HG03575 (cell line): Measurements from ENCODE around the gene CNOT3.
"Not testable (repeated sequence)": the region's sequence is repeated elsewhere in the genome, so short reads cannot be mapped to it uniquely, and the experiment has no call there.

Source experiments
- ATAC-seq: cut with Tn5 transposase; IDR thresholded peaks from one replicate; pipeline ENCODE4 v1.9.1; 2021; ENCODE audit not compliant: unreplicated experiment, insufficient number of reproducible peaks, low FRiP score; ENCODE audit errors: extremely low read depth

CNOT3 gene

DNA sequence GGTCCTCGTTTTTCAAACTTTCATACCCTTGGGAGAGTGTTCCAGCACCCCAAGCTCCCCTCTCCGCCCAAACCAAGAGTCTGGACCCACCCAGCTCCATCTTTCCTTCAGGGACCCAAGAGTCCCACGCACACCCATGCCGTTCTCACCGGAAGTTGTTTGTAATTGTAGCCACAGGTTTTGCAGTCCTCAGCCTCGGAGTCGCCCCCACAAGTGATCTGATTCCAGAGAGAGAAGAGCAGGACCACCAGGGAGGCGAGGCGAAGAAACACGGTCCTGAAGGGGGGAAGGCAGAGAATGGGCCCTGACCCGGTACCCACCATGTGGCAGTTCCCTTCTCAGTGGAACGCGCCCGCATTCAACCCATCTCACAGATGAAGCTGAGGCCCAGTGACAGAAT, 25.3 kb downstream of the CNOT3 start:
- ATAC-seq = no peak

DNA sequence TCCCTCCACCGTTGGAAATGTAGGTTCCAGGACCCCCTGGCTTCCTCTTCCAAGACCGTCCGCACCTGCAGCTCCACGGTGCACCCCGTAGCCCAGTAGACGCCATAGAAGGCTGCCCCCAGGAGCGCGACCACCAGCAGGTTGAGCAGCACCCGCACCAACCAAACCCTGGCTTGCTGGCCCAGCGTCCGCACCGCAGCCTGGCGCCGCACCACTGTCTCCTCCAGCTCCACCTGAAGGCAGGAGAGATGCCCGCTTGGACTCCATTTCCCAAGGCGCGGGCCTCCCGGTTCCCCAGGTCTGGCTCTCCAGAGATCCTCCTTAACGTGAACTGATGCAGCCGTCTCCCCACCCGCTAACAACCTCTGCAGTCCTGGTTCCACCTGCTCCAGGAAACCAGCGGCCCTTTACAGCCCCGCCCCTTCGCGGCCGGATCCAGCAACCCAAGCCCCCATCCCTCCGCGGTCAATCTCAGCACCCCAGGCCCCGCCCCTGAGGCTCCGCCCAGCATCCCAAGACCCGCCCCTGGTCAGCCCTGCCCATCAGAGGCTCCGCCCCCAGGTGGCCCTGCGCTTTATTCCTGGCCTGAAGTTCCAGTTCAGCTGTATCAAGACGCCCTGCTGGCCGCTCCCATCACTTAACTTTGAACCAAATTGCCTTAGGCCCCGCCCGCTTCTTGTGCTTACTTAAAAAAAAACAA, 27.0 kb downstream of the CNOT3 start:
- no peak for ATAC-seq

DNA sequence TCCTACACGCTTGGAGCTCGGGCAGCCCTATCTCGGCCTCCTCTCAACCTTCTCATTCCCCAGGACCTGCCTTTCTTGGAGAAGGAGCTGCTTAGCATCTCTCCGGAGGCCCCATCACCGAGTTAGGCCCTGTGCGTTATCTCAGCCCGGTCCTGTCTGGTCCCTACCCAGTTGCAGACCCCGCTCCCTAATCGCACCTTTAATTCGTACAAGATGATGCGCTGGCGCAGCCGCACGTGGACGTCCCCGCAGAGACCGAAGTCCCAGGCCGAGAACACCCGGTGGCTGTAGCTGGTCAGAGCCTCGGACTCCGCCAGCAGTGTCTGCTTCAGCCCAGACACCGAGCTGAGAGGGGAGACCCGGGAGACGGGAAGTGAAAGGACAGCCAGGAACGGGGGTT, 27.7 kb downstream of the CNOT3 start:
- no peak for ATAC-seq

DNA sequence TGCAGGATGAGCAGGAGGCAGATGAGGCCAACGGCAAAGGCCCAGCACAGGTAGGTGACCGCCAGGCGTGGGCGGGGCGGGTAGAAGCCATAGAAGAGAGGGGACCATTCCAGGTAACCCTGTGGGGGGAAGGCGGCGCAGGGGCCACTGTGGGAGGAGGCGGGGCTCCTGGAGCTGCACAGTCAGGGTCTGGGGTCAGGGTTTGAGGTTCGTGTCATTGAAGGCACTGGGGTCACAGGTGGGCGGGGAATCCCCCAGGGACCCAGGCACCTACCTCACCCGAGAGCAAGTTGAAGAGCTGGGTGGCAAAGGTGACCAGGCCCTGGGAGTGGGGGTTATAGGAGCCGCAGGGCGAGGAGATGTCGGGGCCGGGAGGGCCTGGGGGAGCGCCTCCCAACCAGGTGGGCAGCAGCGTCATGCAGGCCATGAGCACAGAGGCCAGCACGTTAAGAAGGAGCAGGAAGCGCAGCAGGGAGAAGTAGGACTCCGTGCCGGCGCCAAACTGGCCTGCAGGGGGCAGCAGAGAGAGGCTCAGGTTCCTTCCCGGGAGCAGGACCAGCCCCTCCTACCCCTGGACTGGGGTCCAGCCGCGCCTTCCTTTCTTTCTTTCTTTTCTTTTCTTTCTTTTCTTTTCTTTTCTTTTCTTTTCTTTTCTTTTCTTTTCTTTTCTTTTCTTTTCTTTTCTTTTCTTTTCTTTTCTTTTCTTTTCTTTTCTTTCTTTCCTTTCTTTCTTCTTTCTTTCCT, 30.8 kb downstream of the CNOT3 start:
- ATAC-seq = no peak

DNA sequence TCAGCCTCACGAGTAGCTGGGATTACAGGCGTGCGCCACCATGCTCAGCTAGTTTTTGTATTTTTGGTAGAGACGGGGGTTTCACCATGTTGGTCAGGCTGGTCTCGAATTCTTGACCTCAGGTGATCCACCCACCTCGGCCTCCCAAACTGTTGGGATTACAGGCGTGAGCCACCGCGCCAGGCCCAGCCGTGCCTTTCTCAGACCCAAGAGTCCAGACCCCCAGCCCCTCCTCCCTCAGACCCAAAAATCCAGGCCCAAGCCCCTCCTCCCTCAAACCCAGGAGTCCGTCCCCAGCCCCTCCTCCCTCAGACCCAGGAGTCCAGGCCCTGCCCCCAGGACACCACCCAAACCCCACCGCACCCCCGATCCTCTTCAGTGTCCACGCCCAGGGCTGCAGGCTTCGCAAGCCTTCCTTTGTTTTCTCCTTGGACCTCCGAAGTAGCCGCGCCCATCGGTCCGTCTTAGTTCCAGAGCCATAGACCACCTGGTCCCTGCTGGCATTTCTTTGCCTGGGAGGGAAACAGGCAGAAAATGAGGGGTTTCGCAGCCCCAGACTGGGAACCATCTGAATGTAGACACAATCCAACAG, 31.7 kb downstream of the CNOT3 start:
- ATAC-seq = no peak

DNA sequence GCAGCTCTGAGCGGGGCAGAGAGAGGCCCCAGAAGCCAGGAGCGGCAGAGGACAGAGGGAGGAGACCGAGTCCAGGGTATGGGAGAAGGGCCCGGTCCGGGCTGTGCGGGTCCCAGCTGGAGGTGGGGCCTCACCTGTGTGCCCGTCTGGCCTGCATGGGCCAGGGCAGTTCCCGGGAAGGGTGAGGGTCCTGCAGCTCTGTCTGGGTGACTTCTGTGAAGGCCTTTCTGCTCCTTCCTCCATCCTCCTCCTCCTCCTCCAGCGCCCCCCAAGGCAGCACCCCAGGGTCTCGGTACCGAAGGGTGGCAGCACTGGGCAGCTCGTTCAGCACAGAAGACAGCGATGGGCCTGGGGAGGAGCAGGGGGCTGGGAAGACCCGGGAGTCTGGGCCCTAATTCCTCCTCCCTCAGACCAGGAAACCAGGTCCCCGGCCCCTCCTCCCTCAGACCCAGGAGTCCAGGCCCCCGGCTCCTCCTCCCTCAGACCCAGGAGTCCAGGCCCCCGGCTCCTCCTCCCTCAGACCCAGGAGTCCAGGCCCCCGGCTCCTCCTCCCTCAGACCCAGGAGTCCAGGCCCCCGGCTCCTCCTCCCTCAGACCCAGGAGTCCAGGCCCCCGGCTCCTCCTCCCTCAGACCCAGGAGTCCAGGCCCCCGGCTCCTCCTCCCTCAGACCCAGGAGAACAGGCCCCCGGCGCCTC, 34.3 kb downstream of the CNOT3 start:
- not testable (repeated sequence) for ATAC-seq

DNA sequence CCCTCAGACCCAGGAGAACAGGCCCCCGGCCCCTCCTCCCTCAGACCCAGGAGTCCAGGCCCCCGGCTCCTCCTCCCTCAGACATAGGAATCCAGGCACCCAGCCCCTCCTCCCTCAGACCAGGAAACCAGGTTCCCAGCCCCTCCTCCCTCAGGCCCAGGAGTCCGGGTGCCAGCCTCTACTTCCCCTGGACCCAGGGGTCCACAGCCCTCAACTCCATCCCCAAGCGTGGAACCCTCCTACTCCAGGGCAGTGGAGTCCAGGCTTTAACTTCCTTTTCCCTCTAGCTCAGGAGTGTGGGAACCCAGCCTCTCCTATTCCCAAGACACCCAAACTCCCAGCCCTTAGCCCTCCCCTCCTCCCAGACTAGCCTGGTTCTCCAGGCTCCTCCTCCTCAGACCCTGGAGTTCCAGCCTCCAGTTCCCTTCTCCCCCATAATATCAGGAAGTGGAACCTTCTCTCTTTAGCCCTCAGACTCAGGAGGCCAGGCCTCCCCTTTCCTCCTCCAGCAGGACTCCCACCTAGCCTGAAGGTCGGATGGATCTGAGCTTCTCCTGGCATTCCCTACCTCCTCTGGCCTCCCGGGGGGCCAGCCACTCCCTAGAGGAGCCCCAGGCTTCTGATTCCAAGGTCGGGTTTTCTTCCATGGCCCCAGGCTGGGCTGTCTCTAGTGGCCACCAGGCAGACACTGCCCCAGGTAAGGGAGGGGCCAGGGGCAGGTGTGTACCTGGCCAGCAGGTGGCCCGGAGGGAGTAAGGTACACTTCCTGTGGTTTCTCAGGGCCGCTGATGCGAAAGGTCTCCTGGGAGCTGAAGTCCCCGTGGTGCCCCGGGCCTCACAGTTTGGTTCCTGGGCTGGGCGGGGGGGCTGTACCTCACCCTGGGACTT, 35.2 kb downstream of the CNOT3 start, which contains the start of gene TMC4:
TMC4 (minus strand) TSS at position 690 of the 888 bp plus-strand sequence; CDS start at position 647, 43 bp downstream.
- ATAC-seq = no peak

DNA sequence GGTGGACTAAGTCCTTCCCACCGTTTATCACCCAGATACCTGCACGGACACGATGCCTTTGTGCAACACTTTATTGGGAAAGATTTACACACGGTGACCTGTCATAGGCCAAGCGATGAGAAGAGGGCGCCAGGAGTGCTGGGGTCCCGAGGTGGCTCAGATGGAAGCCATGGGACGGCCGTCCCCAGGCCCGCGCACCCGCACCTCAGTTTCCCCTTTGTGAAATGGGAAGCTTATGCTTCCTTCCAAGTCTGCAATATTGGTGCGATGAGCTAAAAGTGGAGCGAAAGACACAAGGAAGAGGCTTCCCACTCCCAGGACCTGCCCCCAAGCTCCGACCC, 35.8 kb downstream of the CNOT3 start:
- no peak for ATAC-seq

DNA sequence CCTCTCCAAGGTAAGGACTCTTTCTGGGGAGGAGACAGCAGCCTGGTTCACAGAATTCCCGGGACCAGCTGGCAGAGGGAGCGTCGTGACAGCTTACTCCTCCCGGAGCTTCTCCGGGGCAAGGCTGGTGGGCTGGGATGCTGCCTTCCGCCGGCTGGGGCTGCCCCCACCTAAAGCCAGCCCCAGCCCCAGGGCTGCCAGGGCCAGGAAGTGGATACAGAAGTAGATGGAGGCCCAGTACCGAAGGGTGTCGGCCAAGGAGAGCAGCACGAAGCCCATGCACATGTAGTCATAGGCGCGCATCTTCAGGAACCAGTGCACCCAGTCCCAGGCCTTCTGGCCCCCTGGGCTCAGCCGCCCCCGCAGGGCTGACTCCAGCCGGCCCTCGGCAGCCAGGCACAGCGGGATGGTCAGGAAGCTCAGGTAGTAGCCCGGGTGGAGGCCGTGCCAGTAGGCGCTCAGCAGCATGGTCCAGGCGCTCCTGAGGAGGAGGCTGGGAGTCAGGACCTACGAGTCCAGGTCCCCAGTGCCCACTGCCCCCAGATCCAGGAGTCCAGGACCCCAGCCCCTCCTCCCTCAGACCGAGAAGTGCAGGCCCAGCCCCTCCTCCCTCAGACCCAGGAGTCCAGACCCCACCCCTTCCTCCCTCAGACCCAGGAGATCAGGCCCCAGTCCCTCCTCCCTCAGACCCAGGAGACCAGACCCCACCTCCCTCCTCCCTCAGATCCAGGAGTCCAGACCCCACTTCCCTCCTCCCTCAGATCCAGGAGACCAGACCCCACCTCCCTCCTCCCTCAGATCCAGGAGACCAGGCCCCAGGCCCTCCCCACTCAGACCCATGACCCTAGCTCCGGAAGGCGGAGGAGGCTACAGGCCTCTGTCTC, 36.6 kb downstream of the CNOT3 start:
- ATAC-seq = no peak

DNA sequence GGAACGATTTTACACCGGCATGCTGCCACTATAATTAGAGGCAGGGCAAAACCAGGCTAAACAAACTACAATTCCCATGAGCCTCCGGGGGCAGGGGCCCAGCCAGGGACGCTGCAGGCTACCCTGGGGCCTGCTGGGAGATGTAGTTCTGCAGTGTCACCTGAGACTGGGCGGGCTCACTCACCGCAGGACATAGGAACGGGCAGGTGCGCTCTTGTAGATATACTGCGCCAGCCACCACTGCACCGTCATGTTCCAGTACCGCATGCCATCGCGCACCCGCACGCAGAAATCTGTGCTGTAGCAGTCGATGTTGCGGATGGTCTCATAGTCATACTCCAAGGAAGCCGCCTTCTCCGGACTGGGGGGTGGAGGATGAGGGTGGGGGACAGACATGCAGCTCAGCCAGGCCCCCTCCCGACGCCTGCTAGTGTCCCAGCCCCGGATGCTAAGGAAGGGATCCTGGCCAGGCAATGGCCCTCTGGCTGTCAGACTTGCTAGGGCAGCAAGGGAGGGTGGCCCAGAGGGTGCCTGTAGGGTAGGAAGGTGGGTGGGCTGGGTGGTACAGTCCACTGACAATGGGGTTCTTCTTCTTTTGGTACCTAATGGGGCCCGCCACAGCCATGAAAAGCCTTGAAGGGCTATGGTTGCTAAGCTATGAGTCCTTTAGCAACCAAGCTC, 41.2 kb downstream of the CNOT3 start:
- ATAC-seq = no peak

DNA sequence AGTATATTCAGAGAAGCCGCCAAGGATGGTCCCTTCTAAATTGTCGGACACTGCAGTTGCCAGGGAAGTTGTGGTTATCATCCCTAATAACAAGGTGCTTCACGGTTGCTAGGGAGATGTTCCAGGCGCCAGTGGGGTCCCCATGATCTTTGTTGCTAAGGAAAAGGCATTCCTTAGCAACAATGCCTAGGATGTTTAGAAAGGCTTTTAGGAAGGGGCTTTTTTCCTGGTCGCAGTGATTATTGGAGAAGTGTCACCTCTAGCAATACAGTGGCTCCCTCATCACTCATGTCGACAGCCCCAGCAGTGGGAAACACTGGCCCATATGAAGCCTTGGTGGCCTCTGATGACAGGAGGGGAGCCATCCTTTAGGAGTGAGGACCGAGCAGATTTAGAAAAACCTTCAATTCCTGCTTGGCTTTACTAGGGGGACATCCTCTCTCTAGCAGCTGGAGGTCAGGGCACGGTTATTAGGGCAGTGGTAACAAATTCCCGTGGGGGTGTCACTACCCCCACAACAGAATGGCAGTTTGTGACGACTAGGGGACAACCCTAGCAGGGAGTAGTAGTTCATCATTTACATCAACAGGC, 41.8 kb downstream of the CNOT3 start:
- ATAC-seq = no peak

DNA sequence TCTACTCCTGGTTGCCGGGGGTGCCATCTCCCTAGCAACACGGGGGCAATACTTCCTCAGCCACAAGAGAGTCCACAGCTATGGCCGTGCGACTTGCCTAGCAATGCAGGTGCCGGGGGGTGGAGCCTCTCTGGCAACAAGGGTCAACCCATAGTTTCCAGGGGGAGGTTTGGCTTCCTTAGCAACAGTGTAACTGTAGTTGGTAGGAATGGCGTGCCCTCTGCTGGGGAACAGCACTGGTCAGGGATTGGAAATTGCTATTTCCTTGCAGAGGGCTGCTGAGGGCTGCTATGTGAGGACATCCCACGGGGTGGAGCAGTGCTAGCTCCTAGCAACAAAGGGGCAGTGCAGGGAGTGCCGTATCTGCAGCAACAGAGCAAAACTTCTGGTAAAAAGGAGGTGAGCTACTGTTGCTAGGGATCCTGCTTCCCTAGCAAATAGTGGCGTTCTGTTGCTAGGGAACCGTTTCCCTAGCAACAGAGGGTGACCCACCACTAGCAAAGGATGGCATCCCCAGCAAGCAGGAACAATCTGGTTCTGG, 42.4 kb downstream of the CNOT3 start:
- no peak for ATAC-seq

DNA sequence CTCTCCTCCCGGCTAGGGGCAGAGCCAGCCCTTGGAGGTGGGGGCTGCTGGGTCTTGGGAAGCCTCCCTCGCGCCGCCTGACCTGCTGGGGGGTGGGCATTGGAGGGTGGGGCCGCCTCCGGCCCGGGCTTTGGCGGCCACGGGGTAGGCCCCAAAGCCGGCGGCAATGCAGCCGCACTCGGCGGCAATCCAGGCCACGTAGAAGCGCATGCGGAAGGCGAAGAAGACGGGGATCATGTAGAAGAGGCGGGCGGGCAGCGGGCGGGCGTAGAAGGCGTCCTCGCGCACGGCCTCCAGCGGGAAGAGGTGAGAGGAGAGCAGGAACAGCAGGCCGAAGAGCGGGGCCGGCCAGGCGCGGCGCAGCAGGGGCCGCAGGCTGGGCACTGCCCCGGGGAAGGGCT, 43.1 kb downstream of the CNOT3 start:
- ATAC-seq = no peak

DNA sequence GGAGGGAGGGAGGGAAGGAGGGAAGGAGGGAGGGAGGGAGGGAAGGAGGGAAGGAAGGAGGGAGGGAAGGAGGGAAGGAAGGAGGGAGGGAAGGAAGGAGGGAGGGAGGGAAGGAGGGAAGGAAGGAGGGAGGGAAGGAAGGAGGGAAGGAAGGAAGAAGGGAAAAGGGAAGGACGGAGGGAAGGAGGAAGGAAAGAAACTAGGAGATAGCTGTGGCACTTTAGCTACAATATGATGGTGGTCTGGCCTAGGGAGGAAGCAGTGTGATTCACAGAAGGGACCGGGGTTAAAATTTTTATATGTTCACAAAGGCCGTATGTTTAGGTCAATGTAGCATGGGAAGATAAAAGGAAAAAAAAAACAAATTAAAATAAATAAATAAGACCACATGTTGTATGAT, 44.3 kb downstream of the CNOT3 start:
- ATAC-seq = not testable (repeated sequence)

DNA sequence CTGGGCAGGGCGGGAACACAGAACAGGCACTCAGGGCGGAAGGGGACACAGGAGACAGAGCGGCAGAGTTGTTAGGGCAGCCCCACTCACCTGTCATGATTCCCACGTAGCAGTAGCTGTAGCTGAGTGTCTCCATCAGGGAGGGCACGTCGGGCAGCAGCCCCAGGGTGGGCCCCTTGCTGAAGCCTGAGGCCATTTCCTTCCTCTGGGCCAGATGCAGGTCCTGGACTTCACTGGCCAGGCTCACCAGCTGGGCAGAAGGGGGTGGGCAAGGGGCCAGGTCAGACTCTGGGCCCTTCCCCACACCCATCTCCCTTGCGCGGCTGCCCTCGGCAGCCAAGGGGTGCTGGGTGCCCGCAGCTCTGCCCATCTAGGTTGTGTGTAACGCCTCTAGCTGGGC, 45.9 kb downstream of the CNOT3 start:
- ATAC-seq = no peak

DNA sequence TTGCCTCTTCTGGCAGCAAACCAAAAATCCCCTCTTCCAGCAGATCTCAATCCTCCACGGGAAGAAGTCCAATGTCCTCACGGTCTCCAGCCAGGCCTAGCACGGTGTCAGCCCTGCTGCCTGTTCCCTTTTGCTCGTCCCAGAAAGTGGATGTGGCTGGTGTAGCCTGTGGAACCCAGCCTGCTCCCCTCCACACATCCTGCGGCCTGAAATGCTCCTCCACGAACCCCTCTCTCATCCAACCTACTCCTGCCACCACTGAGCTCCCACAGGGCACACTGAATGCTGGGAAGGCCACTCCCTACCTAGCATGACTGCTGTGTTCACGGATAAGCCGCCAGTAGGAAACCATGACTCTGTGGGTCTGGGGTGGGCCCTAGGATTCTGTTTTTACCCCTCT, 48.8 kb downstream of the CNOT3 start:
- no peak for ATAC-seq

DNA sequence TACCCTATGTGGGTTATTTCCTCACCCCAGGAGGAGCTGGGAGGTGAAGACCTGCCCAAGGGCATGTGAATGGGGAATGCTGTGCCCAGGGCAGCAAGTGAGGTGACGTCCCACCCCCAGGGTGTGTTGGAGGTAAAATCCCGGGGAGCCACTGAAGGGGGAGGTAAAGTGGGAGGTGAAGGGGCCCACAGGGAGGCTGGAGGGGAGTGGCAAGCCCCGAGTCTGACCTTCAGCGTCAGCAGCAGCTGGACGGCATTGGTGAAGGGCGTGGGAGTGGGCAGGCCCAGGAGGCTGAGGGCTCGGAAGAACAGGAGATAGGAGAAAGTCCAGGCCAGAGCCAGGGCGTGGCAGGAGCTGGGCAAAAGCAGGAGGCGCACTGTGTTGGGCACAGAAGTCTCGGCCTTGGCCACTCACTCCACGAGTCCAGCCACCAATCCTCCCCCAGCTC, 49.4 kb downstream of the CNOT3 start:
- no peak for ATAC-seq
